Measurements from ENCODE around the gene ZBTB47.

DNA sequence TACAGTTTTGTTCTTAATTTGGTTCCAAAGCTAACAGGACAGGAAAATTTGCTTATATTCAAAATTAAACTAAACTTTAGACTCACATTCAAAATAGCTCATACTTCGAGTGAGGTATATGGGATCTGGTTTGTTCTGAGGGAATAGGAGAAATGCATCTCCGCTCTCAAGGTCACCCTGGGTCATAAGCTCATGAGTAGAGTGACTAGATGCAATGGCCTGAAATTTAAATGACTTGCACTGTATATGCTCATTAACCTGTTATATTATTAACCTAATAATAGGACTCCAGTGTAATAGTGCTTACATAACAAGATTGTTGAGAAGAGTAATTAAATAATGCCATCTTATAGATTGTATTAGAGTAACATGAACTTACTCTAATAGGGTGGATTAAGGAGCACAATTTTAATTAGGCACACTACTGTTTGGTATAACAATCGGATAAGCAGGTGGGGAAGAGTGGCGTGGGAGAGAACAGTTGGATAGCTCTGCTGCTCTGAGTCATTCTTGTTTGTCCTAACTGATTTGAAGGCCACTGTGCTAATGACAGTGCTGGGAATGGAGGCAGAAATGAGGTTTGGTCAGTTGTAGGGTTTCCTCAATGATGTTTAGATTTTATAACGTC lies 47.8 kb upstream of the ZBTB47 start:
- TF ChIP-seq, protein P1, sequence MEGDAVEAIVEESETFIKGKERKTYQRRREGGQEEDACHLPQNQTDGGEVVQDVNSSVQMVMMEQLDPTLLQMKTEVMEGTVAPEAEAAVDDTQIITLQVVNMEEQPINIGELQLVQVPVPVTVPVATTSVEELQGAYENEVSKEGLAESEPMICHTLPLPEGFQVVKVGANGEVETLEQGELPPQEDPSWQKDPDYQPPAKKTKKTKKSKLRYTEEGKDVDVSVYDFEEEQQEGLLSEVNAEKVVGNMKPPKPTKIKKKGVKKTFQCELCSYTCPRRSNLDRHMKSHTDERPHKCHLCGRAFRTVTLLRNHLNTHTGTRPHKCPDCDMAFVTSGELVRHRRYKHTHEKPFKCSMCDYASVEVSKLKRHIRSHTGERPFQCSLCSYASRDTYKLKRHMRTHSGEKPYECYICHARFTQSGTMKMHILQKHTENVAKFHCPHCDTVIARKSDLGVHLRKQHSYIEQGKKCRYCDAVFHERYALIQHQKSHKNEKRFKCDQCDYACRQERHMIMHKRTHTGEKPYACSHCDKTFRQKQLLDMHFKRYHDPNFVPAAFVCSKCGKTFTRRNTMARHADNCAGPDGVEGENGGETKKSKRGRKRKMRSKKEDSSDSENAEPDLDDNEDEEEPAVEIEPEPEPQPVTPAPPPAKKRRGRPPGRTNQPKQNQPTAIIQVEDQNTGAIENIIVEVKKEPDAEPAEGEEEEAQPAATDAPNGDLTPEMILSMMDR (IDR thresholded peaks at IDR 0.05; ENCODE audit: borderline replicate concordance, extremely low read depth, low read length, poor library complexity, severe bottlenecking): no peak
- TF ChIP-seq EZH2 (IDR thresholded peaks at IDR 0.05; ENCODE audit: borderline replicate concordance, low read depth, low read length, severe bottlenecking): no peak

Measured in DND-41 (cell line).